PC-3 (cell line): Measurements from ENCODE around the gene MAML3.

Experiments used
- CTCF ChIP-seq: fragments of 300-600 bp; sonication (generic); conservative IDR thresholded peaks from 2 replicates; pipeline ENCODE4 v1.5.1; 2017; ENCODE audit warnings: antibody characterized with exemption, low read depth, mild to moderate bottlenecking, low read length
- EZH2 ChIP-seq: fragments of 300-600 bp; sonication (generic); IDR thresholded peaks from one replicate; pipeline ENCODE4 v1.6.1; 2017; ENCODE audit warnings: antibody characterized with exemption, mild to moderate bottlenecking, low read length; ENCODE audit not compliant: unreplicated experiment
- EZH2phosphoT487 ChIP-seq: fragments of 300-600 bp; sonication (generic); IDR thresholded peaks from 2 replicates; pipeline ENCODE4 v1.6.1; 2018; ENCODE audit warnings: mild to moderate bottlenecking, antibody characterized with exemption, low read length, borderline replicate concordance

GRCh38 chr4:139977838-139978609 is 176.0 kb downstream of the MAML3 start:
- TF ChIP-seq EZH2: no peak
- TF ChIP-seq CTCF: no peak
- no peak for TF ChIP-seq EZH2phosphoT487
